DND-41 (cell line): ENCODE data around the gene SYNPO2L.

Source experiments
- CTCF ChIP-seq: IDR thresholded peaks from 2 replicates; pipeline ENCODE4 v1.5.1; 2012; ENCODE audit warnings: borderline replicate concordance, low read length, moderate library complexity, mild to moderate bottlenecking; ENCODE audit not compliant: poor library complexity, severe bottlenecking; ENCODE audit errors: extremely low read depth
- EZH2 ChIP-seq: IDR thresholded peaks from 3 replicates; pipeline ENCODE4 v1.6.1; 2012; ENCODE audit warnings: borderline replicate concordance, low read depth, mild to moderate bottlenecking, moderate library complexity, low read length, inconsistent platforms; ENCODE audit not compliant: severe bottlenecking

- TF ChIP-seq CTCF: no peak
- no peak for TF ChIP-seq EZH2
These were observed 58.5 kb downstream of the SYNPO2L start for GRCh38 chr10:73597346-73597745.
